SK-N-SH treated with all-trans-retinoic acid at 6 μM for 48 hours (cell line): ENCODE measurements around the gene NTF3.

Source experiments
- ATAC-seq: fragments of 200-7000 bp; cut with Tn5 transposase; 3 replicates; pipeline ENCODE4 v1.9.1; 2020; ENCODE audit warnings: mild to moderate bottlenecking, moderate library complexity
- BACH2 ChIP-seq: fragments of 250-450 bp; sonication (Bioruptor Pico); IDR thresholded peaks from 2 replicates; pipeline ENCODE4 v1.9.0; 2021; ENCODE audit warnings: mild to moderate bottlenecking, borderline replicate concordance
- CREB5 ChIP-seq: fragments of 250-450 bp; sonication (Bioruptor Pico); IDR thresholded peaks from 2 replicates; pipeline ENCODE4 v1.5.1; 2020; ENCODE audit warnings: low read depth, mild to moderate bottlenecking, moderate library complexity
- CSDC2 ChIP-seq: fragments of 250-450 bp; sonication (Bioruptor Pico); IDR thresholded peaks from 2 replicates; pipeline ENCODE4 v1.5.0; 2020; ENCODE audit warnings: mild to moderate bottlenecking, moderate library complexity
- ESRRG ChIP-seq: fragments of 250-450 bp; sonication (Bioruptor Pico); IDR thresholded peaks from 2 replicates; pipeline ENCODE4 v1.6.1; 2021; ENCODE audit warnings: mild to moderate bottlenecking
- GLIS3 ChIP-seq: fragments of 250-450 bp; sonication (Bioruptor Pico); IDR thresholded peaks from 2 replicates; pipeline ENCODE4 v1.5.0; 2020; ENCODE audit warnings: mild to moderate bottlenecking, moderate library complexity
- ISL1 ChIP-seq: fragments of 250-450 bp; sonication (Bioruptor Pico); IDR thresholded peaks from 2 replicates; pipeline ENCODE4 v2.1.2; 2022; ENCODE audit warnings: mild to moderate bottlenecking, moderate library complexity
- OSR1 ChIP-seq: fragments of 250-450 bp; sonication (Bioruptor Pico); IDR thresholded peaks from 2 replicates; pipeline ENCODE4 v1.8.0; 2022; ENCODE audit warnings: moderate library complexity, mild to moderate bottlenecking, inconsistent platforms
- RARB ChIP-seq: fragments of 250-450 bp; sonication (Bioruptor Pico); IDR thresholded peaks from 2 replicates; pipeline ENCODE4 v1.8.0; 2021; ENCODE audit warnings: mild to moderate bottlenecking, moderate library complexity
- SNAI2 ChIP-seq: fragments of 250-450 bp; sonication (Bioruptor Pico); IDR thresholded peaks from 2 replicates; pipeline ENCODE4 v1.5.0; 2020; ENCODE audit warnings: mild to moderate bottlenecking, moderate library complexity
- TCF4 ChIP-seq: fragments of 250-450 bp; sonication (Bioruptor Pico); IDR thresholded peaks from 2 replicates; pipeline ENCODE4 v1.8.0; 2021; ENCODE audit warnings: mild to moderate bottlenecking, moderate library complexity, borderline replicate concordance
- TOX ChIP-seq: fragments of 250-450 bp; sonication (Bioruptor Pico); IDR thresholded peaks from 2 replicates; pipeline ENCODE4 v1.8.0; 2021; ENCODE audit warnings: mild to moderate bottlenecking, moderate library complexity, borderline replicate concordance
- TSHZ2 ChIP-seq: fragments of 250-450 bp; sonication (Bioruptor Pico); IDR thresholded peaks from 2 replicates; pipeline ENCODE4 v1.5.0; 2020; ENCODE audit warnings: mild to moderate bottlenecking, moderate library complexity
- ZC3H10 ChIP-seq: fragments of 250-450 bp; sonication (Bioruptor Pico); IDR thresholded peaks from 2 replicates; pipeline ENCODE4 v1.5.1; 2021; ENCODE audit warnings: mild to moderate bottlenecking, moderate library complexity
- ZFP3 ChIP-seq: fragments of 250-450 bp; sonication (Bioruptor Pico); IDR thresholded peaks from 2 replicates; pipeline ENCODE4 v1.5.0; 2020; ENCODE audit warnings: mild to moderate bottlenecking, moderate library complexity
- ZNF565 ChIP-seq: fragments of 450-650 bp; formaldehyde crosslinking; conservative IDR thresholded peaks from 2 replicates; pipeline ENCODE4 v1.5.0; 2020; ENCODE audit warnings: low read depth, mild to moderate bottlenecking, moderate library complexity
- ZNF70 ChIP-seq: fragments of 450-650 bp; formaldehyde crosslinking; IDR thresholded peaks from 2 replicates; pipeline ENCODE4 v1.5.0; 2020; ENCODE audit warnings: mild to moderate bottlenecking, moderate library complexity
- ZNF8 ChIP-seq: fragments of 450-650 bp; formaldehyde crosslinking; IDR thresholded peaks from 2 replicates; pipeline ENCODE4 v1.5.0; 2020; ENCODE audit warnings: mild to moderate bottlenecking, moderate library complexity
- TF ChIP-seq, protein P1 (sequence below): fragments of 250-450 bp; sonication (Bioruptor Pico); IDR thresholded peaks from 2 replicates; pipeline ENCODE4 v1.8.0; 2020; ENCODE audit warnings: mild to moderate bottlenecking, moderate library complexity, borderline replicate concordance
- TF ChIP-seq, protein P2 (sequence below): fragments of 250-450 bp; sonication (Bioruptor Pico); IDR thresholded peaks from 2 replicates; pipeline ENCODE4 v1.5.1; 2021; ENCODE audit warnings: mild to moderate bottlenecking, moderate library complexity
- TF ChIP-seq, protein P3 (sequence below): fragments of 250-450 bp; sonication (Bioruptor Pico); IDR thresholded peaks from 2 replicates; pipeline ENCODE4 v1.8.0; 2021; ENCODE audit warnings: low read depth, mild to moderate bottlenecking, moderate library complexity, borderline replicate concordance

The NTF3 gene

GRCh38 chr12:5499566-5500330 lies 67.8 kb downstream of the NTF3 start:
- no peak for ATAC-seq
- TF ChIP-seq ZNF8 (CRISPR knock-in tag) (no peak), CREB5 (no peak), TSHZ2 (CRISPR knock-in tag) (no peak), ESRRG (CRISPR knock-in tag) (no peak), ZNF565 (CRISPR knock-in tag) (no peak), GLIS3 (CRISPR knock-in tag) (no peak), OSR1 (CRISPR knock-in tag) (no peak), TOX (CRISPR knock-in tag) (no peak), ZNF70 (CRISPR knock-in tag) (no peak), CSDC2 (CRISPR knock-in tag) (no peak)
- TF ChIP-seq, protein P1, sequence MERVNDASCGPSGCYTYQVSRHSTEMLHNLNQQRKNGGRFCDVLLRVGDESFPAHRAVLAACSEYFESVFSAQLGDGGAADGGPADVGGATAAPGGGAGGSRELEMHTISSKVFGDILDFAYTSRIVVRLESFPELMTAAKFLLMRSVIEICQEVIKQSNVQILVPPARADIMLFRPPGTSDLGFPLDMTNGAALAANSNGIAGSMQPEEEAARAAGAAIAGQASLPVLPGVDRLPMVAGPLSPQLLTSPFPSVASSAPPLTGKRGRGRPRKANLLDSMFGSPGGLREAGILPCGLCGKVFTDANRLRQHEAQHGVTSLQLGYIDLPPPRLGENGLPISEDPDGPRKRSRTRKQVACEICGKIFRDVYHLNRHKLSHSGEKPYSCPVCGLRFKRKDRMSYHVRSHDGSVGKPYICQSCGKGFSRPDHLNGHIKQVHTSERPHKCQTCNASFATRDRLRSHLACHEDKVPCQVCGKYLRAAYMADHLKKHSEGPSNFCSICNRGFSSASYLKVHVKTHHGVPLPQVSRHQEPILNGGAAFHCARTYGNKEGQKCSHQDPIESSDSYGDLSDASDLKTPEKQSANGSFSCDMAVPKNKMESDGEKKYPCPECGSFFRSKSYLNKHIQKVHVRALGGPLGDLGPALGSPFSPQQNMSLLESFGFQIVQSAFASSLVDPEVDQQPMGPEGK (CRISPR knock-in tag): no peak

GRCh38 chr12:5500331-5500659 lies 68.4 kb downstream of the NTF3 start:
- no peak for ATAC-seq
- TF ChIP-seq GLIS3 (CRISPR knock-in tag): no peak

- ATAC-seq: no peak
- TF ChIP-seq OSR1 (CRISPR knock-in tag) (no peak), ZNF565 (CRISPR knock-in tag) (no peak), TSHZ2 (CRISPR knock-in tag) (no peak), BACH2 (CRISPR knock-in tag) (no peak), ZNF8 (CRISPR knock-in tag) (no peak), SNAI2 (CRISPR knock-in tag) (no peak), RARB (no peak), ESRRG (CRISPR knock-in tag) (no peak), CSDC2 (CRISPR knock-in tag) (no peak), ZNF70 (CRISPR knock-in tag) (no peak), ZC3H10 (CRISPR knock-in tag) (no peak), TCF4 (CRISPR knock-in tag) (no peak), ZFP3 (no peak), GLIS3 (CRISPR knock-in tag) (no peak), ISL1 (CRISPR knock-in tag) (no peak), CREB5 (no peak), TOX (CRISPR knock-in tag) (no peak)
- TF ChIP-seq, protein P2, sequence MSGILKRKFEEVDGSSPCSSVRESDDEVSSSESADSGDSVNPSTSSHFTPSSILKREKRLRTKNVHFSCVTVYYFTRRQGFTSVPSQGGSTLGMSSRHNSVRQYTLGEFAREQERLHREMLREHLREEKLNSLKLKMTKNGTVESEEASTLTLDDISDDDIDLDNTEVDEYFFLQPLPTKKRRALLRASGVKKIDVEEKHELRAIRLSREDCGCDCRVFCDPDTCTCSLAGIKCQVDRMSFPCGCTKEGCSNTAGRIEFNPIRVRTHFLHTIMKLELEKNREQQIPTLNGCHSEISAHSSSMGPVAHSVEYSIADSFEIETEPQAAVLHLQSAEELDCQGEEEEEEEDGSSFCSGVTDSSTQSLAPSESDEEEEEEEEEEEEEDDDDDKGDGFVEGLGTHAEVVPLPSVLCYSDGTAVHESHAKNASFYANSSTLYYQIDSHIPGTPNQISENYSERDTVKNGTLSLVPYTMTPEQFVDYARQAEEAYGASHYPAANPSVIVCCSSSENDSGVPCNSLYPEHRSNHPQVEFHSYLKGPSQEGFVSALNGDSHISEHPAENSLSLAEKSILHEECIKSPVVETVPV (CRISPR knock-in tag): no peak
- TF ChIP-seq, protein P3, sequence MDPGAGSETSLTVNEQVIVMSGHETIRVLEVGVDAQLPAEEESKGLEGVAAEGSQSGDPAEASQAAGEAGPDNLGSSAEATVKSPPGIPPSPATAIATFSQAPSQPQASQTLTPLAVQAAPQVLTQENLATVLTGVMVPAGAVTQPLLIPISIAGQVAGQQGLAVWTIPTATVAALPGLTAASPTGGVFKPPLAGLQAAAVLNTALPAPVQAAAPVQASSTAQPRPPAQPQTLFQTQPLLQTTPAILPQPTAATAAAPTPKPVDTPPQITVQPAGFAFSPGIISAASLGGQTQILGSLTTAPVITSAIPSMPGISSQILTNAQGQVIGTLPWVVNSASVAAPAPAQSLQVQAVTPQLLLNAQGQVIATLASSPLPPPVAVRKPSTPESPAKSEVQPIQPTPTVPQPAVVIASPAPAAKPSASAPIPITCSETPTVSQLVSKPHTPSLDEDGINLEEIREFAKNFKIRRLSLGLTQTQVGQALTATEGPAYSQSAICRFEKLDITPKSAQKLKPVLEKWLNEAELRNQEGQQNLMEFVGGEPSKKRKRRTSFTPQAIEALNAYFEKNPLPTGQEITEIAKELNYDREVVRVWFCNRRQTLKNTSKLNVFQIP (CRISPR knock-in tag): no peak
Measured at GRCh38 chr12:5503774-5504173, 71.9 kb downstream of the NTF3 start.
